ENCODE measurements around the gene NTF4.
"Not testable (repeated sequence)": the region's sequence is repeated elsewhere in the genome, so short reads cannot be mapped to it uniquely, and the experiment has no call there.

NTF4 gene

GRCh38 chr19:49020931-49021895, 43.4 kb downstream of the NTF4 start:
- DNase-seq (ENCODE audit: low read depth in 2 of 2), result no peak

DNA sequence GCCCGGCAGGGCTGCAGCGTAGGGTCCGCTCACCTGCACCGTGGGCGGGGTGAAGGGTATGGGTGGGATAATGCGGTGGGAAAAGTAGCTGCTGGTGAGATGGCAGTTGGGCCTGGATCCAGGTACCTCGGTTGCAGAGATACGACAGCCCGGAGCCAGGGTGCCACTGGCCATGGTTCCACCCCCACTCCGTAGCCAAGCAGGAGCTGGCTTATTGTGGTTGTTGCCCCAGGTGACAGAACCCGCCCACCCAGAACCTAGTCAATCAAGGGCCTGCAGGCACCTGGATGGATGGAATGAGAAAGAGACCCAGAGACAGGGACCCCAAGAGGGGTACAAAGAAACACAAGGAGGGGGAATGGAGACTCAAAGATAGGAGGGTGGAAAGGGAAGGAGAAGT, 44.3 kb downstream of the NTF4 start:
- no peak for DNase-seq (ENCODE audit: low read depth in 2 of 2)

- DNase-seq (ENCODE audit: low read depth in 2 of 2), result peak; percentile 43 to 63
These were observed 45.2 kb downstream of the NTF4 start for GRCh38 chr19:49019242-49019932.

DNA sequence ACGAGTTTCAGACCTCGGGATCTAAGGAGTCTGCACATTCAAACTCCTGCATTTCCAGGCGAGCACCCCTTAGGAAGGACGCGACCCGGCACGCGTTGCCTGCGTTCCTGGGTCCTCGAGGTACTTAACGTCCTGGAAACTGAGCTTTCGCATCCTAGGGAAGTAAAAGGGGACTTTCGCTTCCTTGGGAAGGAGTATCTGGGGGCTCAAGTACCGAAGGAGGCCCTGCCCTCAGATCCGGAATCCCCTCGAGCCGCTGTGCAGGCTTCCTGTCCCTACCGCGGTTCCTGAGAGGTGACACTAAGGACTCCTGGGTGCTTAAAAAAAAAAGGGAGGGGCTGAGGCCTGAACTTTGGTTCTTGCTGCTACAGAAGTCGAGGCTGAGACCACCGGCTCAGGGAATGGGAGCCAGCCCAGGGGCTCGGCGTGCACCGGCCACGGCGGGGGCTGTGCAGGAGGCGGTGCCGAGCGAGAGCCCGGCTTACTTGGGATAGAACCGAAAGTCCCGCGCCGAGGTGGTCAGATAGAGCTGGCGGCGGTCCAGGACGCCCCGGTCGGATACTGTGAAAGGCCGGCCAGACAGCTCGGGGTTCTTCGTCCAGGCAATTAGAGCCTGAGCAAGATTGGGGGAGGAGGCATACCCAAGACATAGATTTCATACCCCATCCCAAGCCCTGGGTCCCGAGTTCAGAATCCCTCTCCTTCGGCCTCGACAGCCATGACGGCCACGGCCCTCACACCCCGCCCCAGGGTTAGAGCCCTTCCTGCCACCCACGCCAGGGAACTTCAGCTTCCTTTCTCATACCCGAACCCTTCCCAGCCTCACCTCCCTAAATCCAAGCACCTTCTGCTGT, 46.0 kb downstream of the NTF4 start:
- not testable (repeated sequence) for DNase-seq (ENCODE audit: low read depth in 2 of 2)

DNA sequence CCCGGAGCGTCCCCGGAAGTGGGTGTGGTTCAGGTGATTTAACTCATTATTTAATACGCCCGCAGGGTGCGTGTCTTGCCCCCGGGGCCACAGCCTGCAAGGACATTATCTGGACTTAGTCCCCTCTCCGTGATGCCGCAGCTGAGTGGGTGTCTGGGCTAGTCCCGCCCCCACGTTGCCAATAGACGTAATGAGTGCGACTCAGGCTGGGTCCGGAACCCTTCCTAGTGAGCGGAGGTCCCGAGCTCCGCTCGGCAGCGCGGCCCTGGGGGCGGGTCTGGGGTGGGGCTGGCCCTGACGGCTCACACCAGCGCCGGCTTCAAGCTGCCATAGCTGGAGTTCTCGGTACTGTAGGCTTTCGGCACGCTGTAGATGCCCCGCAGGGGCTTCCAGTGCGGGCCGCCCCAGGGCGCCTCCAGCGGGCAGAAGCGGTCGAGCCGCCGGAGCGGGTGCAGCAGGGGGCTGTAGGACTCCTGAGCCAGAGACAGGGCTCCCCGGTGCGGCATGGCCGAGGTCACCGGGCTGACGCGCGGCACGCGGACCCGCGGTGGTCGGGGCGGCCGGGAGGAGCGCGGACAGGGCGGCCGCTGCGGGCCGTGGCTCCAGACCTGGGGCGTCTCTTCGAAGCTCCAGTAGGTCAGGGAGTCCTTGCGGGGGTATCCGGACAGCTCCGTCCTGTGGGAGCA, 46.8 kb downstream of the NTF4 start:
- DNase-seq (ENCODE audit: low read depth in 2 of 2), result peak; percentile 46 to 50

- DNase-seq (ENCODE audit: low read depth in 2 of 2), result no peak
These were observed 47.5 kb downstream of the NTF4 start, which contains the start of gene LHB for GRCh38 chr19:49017041-49017665. TSS of gene LHB (minus strand) at chr19:49017091. CDS start at chr19:49017081, 10 bp downstream.

DNA sequence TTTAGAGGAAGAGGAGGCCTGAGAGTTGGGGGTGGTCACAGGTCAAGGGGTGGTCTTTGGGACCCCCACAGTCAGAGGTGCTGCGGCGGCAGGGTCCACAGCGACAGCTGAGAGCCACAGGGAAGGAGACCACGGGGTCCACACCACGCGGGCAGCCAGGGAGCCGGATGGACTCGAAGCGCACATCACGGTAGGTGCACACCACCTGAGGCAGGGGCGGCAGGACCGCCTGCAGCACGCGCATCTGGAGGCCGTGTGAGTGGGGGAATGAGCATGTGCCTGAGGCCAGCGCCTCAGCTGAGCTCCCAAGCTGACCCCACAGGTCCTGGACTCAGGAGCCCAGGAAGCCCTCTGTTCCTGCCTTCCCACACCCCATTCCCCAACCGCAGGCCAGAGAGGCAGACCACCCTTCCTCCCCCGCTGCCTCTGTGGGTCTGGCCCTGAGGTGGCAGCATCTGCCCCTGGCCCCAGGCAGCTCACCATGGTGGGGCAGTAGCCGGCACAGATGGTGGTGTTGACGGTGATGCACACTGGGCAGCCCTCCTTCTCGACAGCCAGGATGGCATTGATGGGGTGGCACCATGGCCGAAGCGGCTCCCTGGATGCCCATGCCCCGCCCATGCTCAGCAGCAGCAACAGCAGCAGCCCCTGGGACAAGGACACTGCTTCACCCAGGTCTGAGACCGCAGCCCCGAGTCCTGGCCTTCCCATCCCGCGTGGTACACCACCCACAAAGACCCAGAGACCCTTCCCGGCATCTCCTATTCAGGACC, 48.4 kb downstream of the NTF4 start:
- no peak for DNase-seq (ENCODE audit: low read depth in 2 of 2)

DNA sequence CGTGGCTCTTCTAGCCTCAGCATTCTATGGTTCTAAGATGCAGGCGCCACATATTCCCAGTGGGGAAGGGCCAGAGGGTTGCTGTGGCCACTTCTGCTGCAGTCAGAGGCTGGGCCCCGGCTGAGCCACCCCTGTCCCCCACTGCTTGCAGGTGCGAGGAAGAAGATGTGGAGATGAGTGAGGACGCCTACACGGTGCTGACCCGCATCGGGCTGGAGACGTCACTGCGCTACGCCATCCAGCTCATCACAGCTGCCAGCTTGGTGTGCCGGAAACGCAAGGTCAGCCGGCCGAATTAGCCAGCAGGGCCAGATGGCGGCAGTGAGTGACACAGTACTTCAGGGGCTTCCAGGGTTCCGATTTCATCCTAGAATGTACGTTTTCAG, 49.8 kb downstream of the NTF4 start:
- no peak for DNase-seq (ENCODE audit: low read depth in 2 of 2)

- DNase-seq (ENCODE audit: low read depth in 2 of 2), result no peak
These were observed 50.3 kb downstream of the NTF4 start for GRCh38 chr19:49014123-49014869.

DNA sequence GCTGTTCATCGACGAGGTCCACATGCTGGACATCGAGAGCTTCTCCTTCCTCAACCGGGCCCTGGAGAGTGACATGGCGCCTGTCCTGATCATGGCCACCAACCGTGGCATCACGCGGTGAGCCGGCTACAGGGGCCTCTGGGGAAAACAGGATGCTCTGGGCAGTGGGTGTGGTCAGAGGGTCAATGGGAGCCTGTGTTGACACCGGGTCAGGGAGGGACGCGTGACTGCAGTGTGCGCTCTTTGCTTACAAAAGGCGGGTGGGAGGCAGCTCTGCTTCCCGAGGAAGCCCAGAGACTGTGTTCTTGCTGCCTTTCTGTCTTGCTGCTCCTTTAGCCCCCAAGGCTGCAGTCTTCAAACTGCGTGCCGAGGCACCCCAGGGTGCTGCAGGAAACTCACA, 53.4 kb downstream of the NTF4 start:
- no peak for DNase-seq (ENCODE audit: low read depth in 2 of 2)

All from stimulated activated CD8-positive, alpha-beta memory T cell treated with anti-CD3 and anti-CD28 coated beads, Interleukin-2, amount 100 ng/mL, for 48 hours (primary cell).